Tibial artery (tissue), 4 donors: ENCODE measurements around the gene RNF34.

Experiments used
- DNase-seq, 2 donors: peaks; one replicate each; pipeline ENCODE4 v3.0.0-alpha.2; 2019
- H3K27ac ChIP-seq, 2 donors: fragments of 200-600 bp; sonication (generic) in 1 of 2; 1 replicate in 1 of 2; 2 replicates in 1 of 2; pipeline ENCODE4 v1.5.1; 2018 to 2019; ENCODE audit warnings: mild to moderate bottlenecking in 1 of 2
- H3K27me3 ChIP-seq, 2 donors: fragments of 200-600 bp; sonication (generic) in 1 of 2; one replicate each; pipeline versions ENCODE4 v1.5.1 to v1.6.0; 2016 to 2019
- H3K36me3 ChIP-seq, 3 donors: fragments of 200-600 bp; sonication (generic) in 2 of 3; one replicate each; pipeline ENCODE4 v1.5.1; 2016 to 2019; ENCODE audit warnings: mild to moderate bottlenecking in 2 of 3
- H3K4me1 ChIP-seq, 4 donors: fragments of 200-600 bp; sonication (generic) in 2 of 4; 1 replicate in 3 of 4; 2 replicates in 1 of 4; pipeline ENCODE4 v1.5.1; 2016 to 2019
- H3K4me3 ChIP-seq, 2 donors: fragments of 200-600 bp; sonication (generic) in 1 of 2; 1 replicate in 1 of 2; 2 replicates in 1 of 2; pipeline ENCODE4 v1.5.1; 2018 to 2019; ENCODE audit warnings: mild to moderate bottlenecking in 2 of 2
- H3K9me3 ChIP-seq, 3 donors: fragments of 200-600 bp; sonication (generic) in 1 of 3; one replicate each; pipeline ENCODE4 v1.5.1; 2016 to 2019
- intact Hi-C: fragments of 100-400 bp; cut with DNase I; formaldehyde crosslinking; loops from one replicate; pipeline ENCODE4 v1.15.0; 2023; ENCODE audit warnings: low total_unique reads
- TF ChIP-seq, protein P1 (sequence below), 2 experiments: fragments of 200-600 bp in 1 of 2; fragments of 450-650 bp in 1 of 2; IDR thresholded peaks; one replicate each; pipeline ENCODE4 v1.5.1; 2017 to 2019; ENCODE audit warnings: antibody characterized with exemption in 2 of 2, mild to moderate bottlenecking in 1 of 2, moderate library complexity in 1 of 2

The RNF34 gene

DNA sequence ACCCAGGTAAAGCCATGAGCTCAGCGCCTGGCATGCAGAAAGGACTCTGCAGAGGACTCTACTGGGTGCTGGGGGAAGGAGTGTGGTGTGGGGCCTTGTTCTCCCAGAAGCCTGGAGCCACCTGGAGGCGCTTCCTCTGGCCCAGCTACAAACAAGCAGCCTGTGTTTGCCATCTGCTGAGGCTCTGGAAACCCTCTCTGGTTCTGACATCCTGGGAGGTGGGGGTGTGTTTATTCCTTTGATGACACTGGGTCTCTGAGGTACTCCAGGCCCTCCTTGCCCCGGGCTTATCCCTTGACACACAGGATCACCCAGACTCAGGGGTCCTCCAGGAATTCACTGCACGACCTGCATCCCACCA, 44.9 kb downstream of the RNF34 start:
- intact Hi-C loops, result loop anchor here (5.0 kb wide), 1 partner anchor 108 kb away; no protein-coding TSS in a partner anchor
- Histone ChIP-seq H3K27me3 (no peaks in the 10 kb centered on the region), H3K36me3 (peaks cover 0 to 51% (median 28%) of the 10 kb centered on the region in 3 donors), H3K9me3 (no peaks in the 10 kb centered on the region), H3K27ac (no peak overlapping the region), H3K4me1 (peaks cover 0 to 25% (median 5%) of the 10 kb centered on the region in 4 donors), H3K4me3 (no peak overlapping the region)
- DNase-seq, result no peak
- TF ChIP-seq, protein P1, sequence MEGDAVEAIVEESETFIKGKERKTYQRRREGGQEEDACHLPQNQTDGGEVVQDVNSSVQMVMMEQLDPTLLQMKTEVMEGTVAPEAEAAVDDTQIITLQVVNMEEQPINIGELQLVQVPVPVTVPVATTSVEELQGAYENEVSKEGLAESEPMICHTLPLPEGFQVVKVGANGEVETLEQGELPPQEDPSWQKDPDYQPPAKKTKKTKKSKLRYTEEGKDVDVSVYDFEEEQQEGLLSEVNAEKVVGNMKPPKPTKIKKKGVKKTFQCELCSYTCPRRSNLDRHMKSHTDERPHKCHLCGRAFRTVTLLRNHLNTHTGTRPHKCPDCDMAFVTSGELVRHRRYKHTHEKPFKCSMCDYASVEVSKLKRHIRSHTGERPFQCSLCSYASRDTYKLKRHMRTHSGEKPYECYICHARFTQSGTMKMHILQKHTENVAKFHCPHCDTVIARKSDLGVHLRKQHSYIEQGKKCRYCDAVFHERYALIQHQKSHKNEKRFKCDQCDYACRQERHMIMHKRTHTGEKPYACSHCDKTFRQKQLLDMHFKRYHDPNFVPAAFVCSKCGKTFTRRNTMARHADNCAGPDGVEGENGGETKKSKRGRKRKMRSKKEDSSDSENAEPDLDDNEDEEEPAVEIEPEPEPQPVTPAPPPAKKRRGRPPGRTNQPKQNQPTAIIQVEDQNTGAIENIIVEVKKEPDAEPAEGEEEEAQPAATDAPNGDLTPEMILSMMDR (IDR thresholded peaks at IDR 0.05), result no peak

- intact Hi-C loops, result no loop called here
- TF ChIP-seq, protein P1 (IDR thresholded peaks at IDR 0.05), result no peak
These were observed 46.8 kb downstream of the RNF34 start for GRCh38 chr12:121446750-121447149.

GRCh38 chr12:121448771-121449315, 48.9 kb downstream of the RNF34 start:
- Histone ChIP-seq H3K9me3 (no peaks in the 10 kb centered on the region), H3K4me3 (no peak overlapping the region), H3K36me3 (peaks cover 0 to 23% (median 0%) of the 10 kb centered on the region in 3 donors), H3K27ac (no peak overlapping the region), H3K27me3 (no peaks in the 10 kb centered on the region), H3K4me1 (peaks cover 0 to 45% (median 9%) of the 10 kb centered on the region in 4 donors)
- TF ChIP-seq, protein P1 (IDR thresholded peaks at IDR 0.05), result no peak
- DNase-seq, result no peak
- intact Hi-C loops, result no loop called here

More at GRCh38 chr12:121446750-121447149, 46.8 kb downstream of the RNF34 start:
- no peak overlapping the region for H3K27ac ChIP-seq
- DNase-seq, result no peak
- H3K4me1 ChIP-seq, result peaks cover 0 to 41% (median 5%) of the 10 kb centered on the region in 4 donors
- no peaks in the 10 kb centered on the region for H3K27me3 ChIP-seq
- H3K9me3 ChIP-seq, result no peaks in the 10 kb centered on the region
- no peak overlapping the region for H3K4me3 ChIP-seq
- peaks cover 0 to 32% (median 10%) of the 10 kb centered on the region in 3 donors for H3K36me3 ChIP-seq

- peak overlapping the region; percentile 39 for H3K27ac ChIP-seq
- H3K9me3 ChIP-seq, result no peaks in the 10 kb centered on the region
- H3K36me3 ChIP-seq, result peaks cover 0 to 7% (median 0%) of the 10 kb centered on the region in 3 donors
- H3K4me1 ChIP-seq, result peaks cover 0 to 45% (median 9%) of the 10 kb centered on the region in 4 donors
- intact Hi-C loops, result no loop called here
- H3K27me3 ChIP-seq, result no peaks in the 10 kb centered on the region
- peak overlapping the region; percentile 5 to 32 for H3K4me3 ChIP-seq
- TF ChIP-seq, protein P1 (IDR thresholded peaks at IDR 0.05), result no peak
- no peak for DNase-seq
These were observed 52.0 kb downstream of the RNF34 start for GRCh38 chr12:121451961-121452339.

GRCh38 chr12:121452340-121452984, 52.5 kb downstream of the RNF34 start:
- TF ChIP-seq, protein P1 (IDR thresholded peaks at IDR 0.05), result no peak
- no peaks in the 10 kb centered on the region for H3K27me3 ChIP-seq
- H3K9me3 ChIP-seq, result no peaks in the 10 kb centered on the region
- intact Hi-C loops, result no loop called here
- peak overlapping the region; percentile 5 to 32 for H3K4me3 ChIP-seq
- H3K27ac ChIP-seq, result peak overlapping the region; percentile 39
- H3K36me3 ChIP-seq, result peaks cover 0 to 7% (median 0%) of the 10 kb centered on the region in 3 donors
- DNase-seq, result no peak
- H3K4me1 ChIP-seq, result peaks cover 0 to 42% (median 9%) of the 10 kb centered on the region in 4 donors
